ENCODE results near the gene ZNF385B. TPM values are rescaled to one million over a fixed set of nuclear protein-coding genes. Genes with fewer than 3 reads are reported as not detected.

The ZNF385B gene
- polyA plus RNA-seq, 1 donor from 2014 or later, result not detected

DNA sequence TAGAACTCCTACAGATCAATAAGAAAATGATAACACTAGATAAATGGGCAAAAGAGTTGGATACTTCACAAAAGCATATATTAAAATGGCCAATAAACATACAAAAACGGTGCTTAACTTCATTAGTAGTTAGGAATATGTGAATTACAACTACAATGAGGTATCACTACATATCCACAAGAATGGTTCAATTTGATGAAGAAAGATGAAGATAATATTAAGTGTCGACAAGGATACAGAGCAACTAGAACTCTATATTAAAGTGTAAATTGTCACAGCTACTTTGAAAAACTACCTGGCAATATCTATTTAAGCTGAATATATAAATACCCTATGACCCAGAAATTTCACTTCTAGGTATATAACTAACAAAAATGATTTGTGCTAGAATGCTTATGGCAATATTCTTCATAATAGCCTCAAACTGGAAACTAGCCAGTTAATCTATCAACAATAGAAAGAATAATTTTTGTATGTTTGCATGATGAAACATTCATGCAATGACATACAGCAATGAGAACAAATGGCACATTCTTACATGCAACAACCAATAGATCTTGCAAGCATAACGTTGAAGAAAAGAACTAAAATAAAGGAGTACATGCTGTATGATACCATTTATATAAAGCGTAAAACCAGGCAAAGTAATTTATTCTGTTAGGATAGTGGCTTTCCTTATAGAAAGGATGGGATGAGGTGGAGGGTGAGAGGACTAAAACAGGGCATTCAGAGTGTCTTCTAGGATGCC, 306.6 kb downstream of the ZNF385B start:
- Mint-ChIP-seq H3K9me3 (peaks cover 0 to 3% (median 2%) of the 10 kb centered on the region in 3 donors), H3K27me3 (peaks cover 6% of the 10 kb centered on the region), H3K36me3 (no peaks in the 10 kb centered on the region), H3K4me1 (no peaks in the 10 kb centered on the region), H3K27ac (no peak overlapping the region), H3K4me3 (no peak overlapping the region)

DNA sequence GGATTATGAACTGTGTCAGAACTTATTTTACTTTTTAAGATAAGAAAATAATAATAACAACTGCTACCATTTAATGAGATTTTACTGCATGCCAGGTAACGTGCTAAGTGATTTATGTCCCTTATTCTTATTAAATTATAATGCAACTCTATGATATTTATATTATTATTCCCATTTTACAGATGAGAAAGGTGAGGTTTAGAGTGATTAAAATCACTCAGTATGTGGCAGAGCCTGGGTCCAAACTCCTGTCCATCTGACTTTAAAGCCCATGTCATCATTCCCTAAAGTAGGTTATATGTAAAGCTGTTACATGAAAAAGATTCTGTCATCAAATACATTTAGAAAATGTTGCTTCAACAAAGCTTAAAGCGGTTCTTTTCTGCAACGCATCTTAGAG, 308.0 kb downstream of the ZNF385B start:
- peaks cover 2% of the 10 kb centered on the region for H3K27me3 Mint-ChIP-seq

DNA sequence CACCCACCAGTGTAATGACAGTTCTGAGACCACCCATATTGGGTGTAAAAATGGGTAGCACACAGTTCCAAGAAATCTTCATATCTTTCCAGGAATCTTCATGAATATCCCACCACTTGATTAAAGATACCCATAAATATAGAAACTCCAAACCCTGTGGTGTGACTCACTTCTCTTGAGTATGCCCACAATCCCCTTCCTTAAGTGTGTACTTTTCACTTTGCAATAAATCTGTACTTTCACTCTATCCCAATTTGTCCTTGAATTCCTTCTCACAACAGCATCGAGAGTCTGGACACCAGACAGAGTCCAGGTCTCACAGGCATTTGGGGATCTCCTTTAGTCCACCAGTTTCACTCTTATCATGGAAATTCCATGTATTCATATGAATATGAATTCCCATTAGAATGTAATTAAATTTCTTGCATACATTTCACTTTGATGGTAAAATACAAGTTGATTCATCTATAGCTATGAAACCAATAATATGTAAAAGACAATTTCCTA, 309.8 kb downstream of the ZNF385B start:
- Mint-ChIP-seq H3K9me3 (peaks cover 0 to 3% (median 2%) of the 10 kb centered on the region in 3 donors), H3K4me1 (no peaks in the 10 kb centered on the region), H3K36me3 (no peaks in the 10 kb centered on the region), H3K4me3 (no peak overlapping the region), H3K27ac (no peak overlapping the region), H3K27me3 (peaks cover 2% of the 10 kb centered on the region)

More for the DNA sequence above, 308.0 kb downstream of the ZNF385B start:
- Mint-ChIP-seq H3K27ac (no peak overlapping the region), H3K36me3 (no peaks in the 10 kb centered on the region), H3K4me3 (no peak overlapping the region), H3K4me1 (no peaks in the 10 kb centered on the region), H3K9me3 (peaks cover 0 to 3% (median 2%) of the 10 kb centered on the region in 3 donors)

DNA sequence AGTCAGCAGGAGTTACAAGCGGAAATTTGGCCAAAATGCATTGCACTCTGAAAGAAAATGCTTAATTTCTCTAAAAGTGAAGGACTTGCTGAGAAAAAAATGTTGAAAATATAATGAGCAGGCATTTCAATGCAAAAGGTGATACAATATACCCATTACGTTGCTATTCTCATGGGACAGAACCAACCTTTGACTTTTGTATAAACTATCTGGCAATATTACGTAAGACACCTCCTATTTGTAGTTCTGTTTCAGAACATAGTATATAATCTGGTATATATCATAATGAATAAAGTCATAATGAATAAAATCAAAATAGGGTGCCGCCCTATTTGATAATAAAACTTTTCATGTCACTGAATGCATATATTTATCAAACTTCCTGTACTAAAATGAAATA, 310.6 kb downstream of the ZNF385B start:
- Mint-ChIP-seq H3K27ac (no peak overlapping the region), H3K4me3 (no peak overlapping the region), H3K4me1 (no peaks in the 10 kb centered on the region), H3K36me3 (no peaks in the 10 kb centered on the region), H3K9me3 (peaks cover 0 to 3% (median 2%) of the 10 kb centered on the region in 3 donors), H3K27me3 (peaks cover 2% of the 10 kb centered on the region)

DNA sequence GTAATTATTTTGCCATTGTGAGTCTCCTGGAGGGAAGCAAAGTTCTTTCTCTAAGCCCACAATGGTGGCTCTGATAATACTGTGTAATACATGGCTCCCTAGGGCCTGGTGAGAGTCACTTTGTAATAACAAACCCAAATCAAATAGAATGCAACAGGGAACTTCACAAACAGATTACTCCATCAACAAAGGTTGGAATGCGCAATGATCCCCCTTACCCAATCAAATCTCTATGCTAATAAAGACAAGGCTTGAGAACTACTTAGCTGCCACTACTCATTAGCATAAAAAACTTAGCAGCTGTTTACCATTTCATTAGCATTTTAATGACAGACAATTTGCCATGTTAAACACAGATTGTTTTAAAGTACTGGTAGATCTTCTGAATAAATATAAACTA, 311.2 kb downstream of the ZNF385B start:
- Mint-ChIP-seq H3K9me3 (peaks cover 0 to 3% (median 2%) of the 10 kb centered on the region in 3 donors), H3K36me3 (no peaks in the 10 kb centered on the region)

DNA sequence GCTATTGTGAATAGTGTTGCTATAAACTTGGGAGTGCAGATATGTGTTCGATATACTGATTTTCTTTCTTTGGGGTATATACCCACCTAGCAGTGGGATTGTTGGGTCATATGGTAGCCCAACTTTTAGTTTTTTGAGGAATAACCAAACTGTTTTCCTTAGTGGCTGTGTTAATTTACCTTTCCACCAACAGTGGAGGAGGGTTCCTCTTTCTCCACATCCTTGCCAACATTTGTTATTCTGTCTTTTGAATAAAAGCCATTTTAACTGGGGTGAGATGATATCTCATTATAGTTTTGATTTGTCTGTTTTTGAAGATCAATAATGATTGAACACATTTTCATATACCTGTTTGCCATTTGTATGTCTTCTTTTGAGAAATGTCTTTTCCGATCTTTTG, 314.8 kb downstream of the ZNF385B start:
- H3K36me3 Mint-ChIP-seq, result no peaks in the 10 kb centered on the region
- H3K9me3 Mint-ChIP-seq, result no peaks in the 10 kb centered on the region
- no peak overlapping the region for H3K27ac Mint-ChIP-seq
- peaks cover 1% of the 10 kb centered on the region for H3K27me3 Mint-ChIP-seq
- H3K4me1 Mint-ChIP-seq, result no peaks in the 10 kb centered on the region
- H3K4me3 Mint-ChIP-seq, result no peak overlapping the region

More for the DNA sequence above, 311.2 kb downstream of the ZNF385B start:
- Mint-ChIP-seq H3K27me3 (peaks cover 2% of the 10 kb centered on the region), H3K4me3 (no peak overlapping the region), H3K27ac (no peak overlapping the region), H3K4me1 (no peaks in the 10 kb centered on the region)

DNA sequence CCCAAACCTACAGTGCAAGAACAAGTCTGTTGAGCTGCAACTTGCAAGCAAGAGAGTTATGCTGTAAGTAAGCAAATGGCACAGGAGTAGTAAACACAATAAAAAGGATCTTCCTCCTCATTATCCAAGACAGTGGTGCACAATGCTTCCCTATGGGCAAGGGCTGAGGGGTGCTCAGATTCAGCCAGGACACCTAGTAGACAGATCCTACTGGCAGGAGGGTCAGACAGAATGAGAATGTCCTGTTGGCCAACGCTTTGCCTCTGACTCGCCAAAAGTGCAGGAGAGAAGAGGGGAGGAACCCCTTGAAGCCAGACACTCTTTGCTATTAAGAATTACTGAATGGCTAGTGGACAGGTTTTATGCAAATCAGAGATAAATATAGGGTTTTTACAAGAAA, 316.4 kb downstream of the ZNF385B start:
- Mint-ChIP-seq H3K4me1 (no peaks in the 10 kb centered on the region), H3K27ac (no peak overlapping the region), H3K4me3 (no peak overlapping the region), H3K27me3 (no peaks in the 10 kb centered on the region), H3K9me3 (no peaks in the 10 kb centered on the region), H3K36me3 (no peaks in the 10 kb centered on the region)

DNA sequence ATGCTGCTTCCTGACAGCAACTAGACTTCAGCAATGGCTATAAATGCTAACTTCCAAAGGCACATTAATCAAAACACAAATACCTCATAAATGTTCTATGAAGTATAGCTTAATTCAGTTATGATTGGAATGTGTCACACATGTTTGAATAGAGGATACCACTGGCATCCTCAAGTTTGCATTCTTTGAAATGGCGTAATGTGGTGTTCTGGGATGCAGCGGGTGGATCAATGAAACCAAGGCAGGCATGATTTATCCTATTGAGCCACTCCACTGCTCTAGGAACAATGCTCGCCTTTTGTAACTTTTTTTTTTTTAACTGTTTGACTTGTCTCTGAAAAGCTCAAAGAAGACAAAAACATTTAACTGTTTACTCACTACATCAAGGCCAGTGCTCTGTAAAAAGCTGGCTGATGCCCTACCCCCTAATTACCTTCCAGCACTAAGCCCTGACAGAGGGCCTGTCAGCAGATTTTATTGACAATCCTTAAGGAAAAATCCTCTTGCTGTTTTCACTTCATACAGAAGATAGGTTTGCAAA, 318.0 kb downstream of the ZNF385B start:
- no peaks in the 10 kb centered on the region for H3K27me3 Mint-ChIP-seq
- no peak overlapping the region for H3K27ac Mint-ChIP-seq
- H3K4me3 Mint-ChIP-seq, result no peak overlapping the region
- peaks cover 3 to 4% (median 4%) of the 10 kb centered on the region in 3 donors for H3K9me3 Mint-ChIP-seq
- H3K36me3 Mint-ChIP-seq, result no peaks in the 10 kb centered on the region
- H3K4me1 Mint-ChIP-seq, result no peaks in the 10 kb centered on the region

DNA sequence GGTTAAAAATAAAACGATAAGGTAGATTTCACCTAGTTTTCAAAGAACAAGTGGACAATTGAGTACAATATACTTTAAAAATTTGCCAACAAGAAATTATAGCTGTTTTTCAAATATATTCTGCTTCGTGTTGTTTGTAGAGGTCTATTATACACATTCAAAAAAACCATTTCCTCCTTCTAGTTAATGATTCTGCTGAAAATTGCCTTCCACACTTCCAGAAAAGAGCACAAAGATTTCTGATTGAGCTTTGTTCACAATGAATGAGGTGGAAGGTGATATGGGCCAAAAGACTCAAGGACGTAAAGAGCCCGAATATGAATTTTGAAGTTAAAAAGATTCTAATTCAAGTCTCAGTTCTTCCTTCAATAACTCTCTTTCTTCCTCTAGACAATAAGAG, 319.8 kb downstream of the ZNF385B start:
- H3K36me3 Mint-ChIP-seq, result no peaks in the 10 kb centered on the region
- peaks cover 3 to 4% (median 4%) of the 10 kb centered on the region in 3 donors for H3K9me3 Mint-ChIP-seq
- H3K4me3 Mint-ChIP-seq, result no peak overlapping the region
- H3K27ac Mint-ChIP-seq, result no peak overlapping the region
- H3K4me1 Mint-ChIP-seq, result no peaks in the 10 kb centered on the region
- peaks cover 2% of the 10 kb centered on the region for H3K27me3 Mint-ChIP-seq

DNA sequence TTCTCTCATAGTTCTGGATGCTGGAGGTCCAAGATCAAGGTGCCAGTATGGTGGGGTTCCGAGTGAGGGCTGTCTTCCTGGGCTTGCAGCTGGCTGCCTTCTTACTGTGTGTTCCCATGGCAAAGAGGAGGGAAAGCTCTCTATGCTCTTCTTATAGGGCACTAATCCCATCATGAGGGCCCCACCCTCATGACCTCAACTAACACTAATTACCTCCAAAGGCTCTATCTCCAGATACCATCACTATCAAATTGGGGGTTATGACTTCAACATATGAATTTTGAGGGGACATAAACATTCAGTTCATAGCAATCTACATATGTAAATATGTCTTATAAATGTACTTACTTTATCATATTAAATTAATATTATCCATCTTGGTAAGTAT, 322.3 kb downstream of the ZNF385B start:
- Mint-ChIP-seq H3K27ac (no peak overlapping the region), H3K9me3 (peaks cover 3 to 4% (median 4%) of the 10 kb centered on the region in 3 donors), H3K27me3 (peaks cover 6% of the 10 kb centered on the region), H3K4me1 (no peaks in the 10 kb centered on the region), H3K36me3 (no peaks in the 10 kb centered on the region), H3K4me3 (peak overlapping the region in 1 of 4 donors; percentile 31)

DNA sequence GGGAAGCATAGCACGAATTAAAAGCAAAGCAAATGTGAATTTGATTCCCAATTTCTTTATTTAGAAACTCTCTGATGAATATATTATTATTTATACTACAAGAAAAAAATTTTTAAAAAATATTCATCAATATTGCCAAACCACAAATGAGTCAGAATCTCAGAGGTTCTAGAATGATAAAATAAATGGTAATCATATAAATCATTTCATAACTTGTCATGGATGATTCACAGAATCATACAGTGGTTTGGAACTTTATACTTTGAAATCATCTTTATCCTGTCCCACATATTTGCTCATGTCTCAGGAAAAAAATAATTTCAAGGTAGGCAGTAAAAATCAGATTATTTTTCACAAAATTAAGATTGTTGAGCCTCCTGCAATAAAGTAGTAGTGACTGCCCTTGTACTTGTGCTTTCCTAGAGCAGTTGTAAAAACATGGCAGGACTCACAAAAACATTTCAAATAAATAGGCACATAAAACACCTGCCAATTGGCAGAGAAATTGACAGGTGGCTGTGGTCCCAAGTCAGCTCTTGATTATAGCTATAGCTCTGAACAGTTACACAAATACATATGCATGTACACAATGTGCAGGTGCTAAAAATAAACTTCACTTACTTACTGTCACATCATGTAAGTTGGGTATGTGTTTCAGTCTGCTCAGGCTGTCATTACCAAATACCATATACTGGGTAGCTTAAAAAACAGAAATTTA, 322.8 kb downstream of the ZNF385B start:
- Mint-ChIP-seq H3K4me1 (no peaks in the 10 kb centered on the region), H3K27me3 (peaks cover 6% of the 10 kb centered on the region)

DNA sequence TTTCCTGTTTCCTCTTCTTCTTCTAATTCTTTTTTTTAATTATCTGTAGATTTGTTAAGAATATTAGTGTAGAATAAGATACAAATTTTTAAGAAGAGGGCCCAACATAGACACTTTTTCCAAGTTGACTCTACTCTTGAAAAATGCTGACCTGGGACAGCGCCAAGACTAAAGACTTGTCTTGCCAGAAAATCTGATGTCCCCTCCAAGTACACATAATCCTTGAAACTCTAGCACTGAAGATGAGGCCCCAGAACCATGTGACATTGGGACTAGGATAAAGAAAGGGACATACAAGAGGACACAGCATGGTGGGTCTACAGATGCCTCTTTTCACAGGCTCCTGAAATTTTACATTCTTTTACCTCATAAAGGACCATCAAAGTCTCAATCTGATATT, 325.2 kb downstream of the ZNF385B start:
- H3K36me3 Mint-ChIP-seq, result no peaks in the 10 kb centered on the region
- H3K4me1 Mint-ChIP-seq, result no peaks in the 10 kb centered on the region
- H3K4me3 Mint-ChIP-seq, result no peak overlapping the region
- H3K27me3 Mint-ChIP-seq, result peaks cover 6% of the 10 kb centered on the region
- H3K27ac Mint-ChIP-seq, result no peak overlapping the region
- peaks cover 3 to 4% (median 4%) of the 10 kb centered on the region in 3 donors for H3K9me3 Mint-ChIP-seq

More for the DNA sequence above, 322.8 kb downstream of the ZNF385B start:
- H3K27ac Mint-ChIP-seq, result no peak overlapping the region
- H3K4me3 Mint-ChIP-seq, result no peak overlapping the region
- no peaks in the 10 kb centered on the region for H3K36me3 Mint-ChIP-seq
- H3K9me3 Mint-ChIP-seq, result peaks cover 3 to 4% (median 4%) of the 10 kb centered on the region in 3 donors

DNA sequence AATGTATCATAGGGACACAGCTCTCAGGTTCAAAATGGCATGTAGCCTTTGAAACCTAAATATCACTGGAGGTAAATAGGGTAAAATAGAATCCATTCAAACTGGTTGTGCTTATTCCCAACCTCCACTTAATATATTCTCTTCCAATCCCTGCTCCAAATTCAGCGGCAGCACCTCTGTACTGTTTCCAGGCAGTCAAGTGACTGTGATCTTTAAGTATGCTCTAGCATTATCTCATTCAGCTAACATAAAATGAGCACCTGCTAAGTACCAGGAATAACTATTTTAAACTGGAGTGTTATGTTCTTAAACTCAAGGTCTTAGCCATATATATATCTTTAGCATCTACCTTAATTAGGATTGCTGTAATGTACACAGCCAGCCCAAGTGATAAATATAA, 327.5 kb downstream of the ZNF385B start:
- Mint-ChIP-seq H3K27me3 (peaks cover 6% of the 10 kb centered on the region), H3K27ac (no peak overlapping the region), H3K4me1 (no peaks in the 10 kb centered on the region), H3K36me3 (no peaks in the 10 kb centered on the region), H3K4me3 (no peak overlapping the region), H3K9me3 (peaks cover 0 to under 1% (median under 1%) of the 10 kb centered on the region in 3 donors)

DNA sequence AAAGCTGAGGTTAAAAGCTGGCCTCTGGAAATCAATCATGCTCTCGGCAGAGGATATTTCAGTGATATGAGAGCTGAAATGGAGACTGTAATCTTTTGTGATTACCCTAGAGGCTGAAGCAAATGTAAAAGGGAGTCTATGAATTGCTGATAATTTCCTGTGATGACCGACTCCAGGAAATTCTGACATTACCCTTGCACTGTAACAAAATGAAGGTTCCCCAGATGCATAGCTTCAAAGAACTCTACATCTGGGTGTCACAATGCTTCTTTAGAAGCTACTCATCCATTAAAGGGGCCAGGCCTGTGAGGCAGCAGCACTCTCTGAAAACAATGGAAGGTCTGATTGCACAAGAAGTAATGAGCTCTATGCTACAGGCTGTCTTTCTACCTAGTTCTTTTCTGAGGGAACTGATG, 328.5 kb downstream of the ZNF385B start:
- H3K9me3 Mint-ChIP-seq, result no peaks in the 10 kb centered on the region

DNA sequence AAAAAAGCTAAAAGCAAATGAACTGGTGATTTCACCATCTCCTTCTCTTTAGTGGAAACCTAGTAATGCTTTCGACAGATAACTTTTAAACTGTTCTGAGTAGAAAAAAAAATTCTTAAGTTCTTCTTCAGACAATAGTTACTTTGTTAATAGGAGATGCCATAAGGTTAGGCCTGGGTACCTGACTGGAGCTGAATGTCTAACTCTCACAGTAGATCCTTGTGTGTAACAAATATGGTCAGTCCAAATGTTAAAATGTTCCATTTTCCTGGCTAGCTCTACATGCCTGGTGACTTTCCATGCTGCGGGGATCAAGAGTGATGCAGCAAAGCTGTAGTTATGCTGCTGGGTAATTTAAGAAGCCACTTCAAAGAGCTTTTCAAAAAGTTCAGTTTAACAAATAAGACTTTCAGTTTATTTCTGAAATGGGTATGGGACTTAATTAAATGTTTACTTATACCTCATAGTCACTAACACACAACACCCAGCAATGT, 332.8 kb downstream of the ZNF385B start:
- no peaks in the 10 kb centered on the region for H3K27me3 Mint-ChIP-seq
- no peaks in the 10 kb centered on the region for H3K9me3 Mint-ChIP-seq
- H3K36me3 Mint-ChIP-seq, result no peaks in the 10 kb centered on the region
- H3K4me3 Mint-ChIP-seq, result no peak overlapping the region
- H3K4me1 Mint-ChIP-seq, result peaks cover 0 to 1% (median 0%) of the 10 kb centered on the region in 3 donors
- no peak overlapping the region for H3K27ac Mint-ChIP-seq

More for the DNA sequence above, 328.5 kb downstream of the ZNF385B start:
- no peaks in the 10 kb centered on the region for H3K36me3 Mint-ChIP-seq
- H3K27ac Mint-ChIP-seq, result no peak overlapping the region
- H3K27me3 Mint-ChIP-seq, result peaks cover 6% of the 10 kb centered on the region
- H3K4me3 Mint-ChIP-seq, result no peak overlapping the region
- peaks cover 0 to 1% (median 0%) of the 10 kb centered on the region in 3 donors for H3K4me1 Mint-ChIP-seq
